ENCODE measurements around the gene GRIK3.

DNA sequence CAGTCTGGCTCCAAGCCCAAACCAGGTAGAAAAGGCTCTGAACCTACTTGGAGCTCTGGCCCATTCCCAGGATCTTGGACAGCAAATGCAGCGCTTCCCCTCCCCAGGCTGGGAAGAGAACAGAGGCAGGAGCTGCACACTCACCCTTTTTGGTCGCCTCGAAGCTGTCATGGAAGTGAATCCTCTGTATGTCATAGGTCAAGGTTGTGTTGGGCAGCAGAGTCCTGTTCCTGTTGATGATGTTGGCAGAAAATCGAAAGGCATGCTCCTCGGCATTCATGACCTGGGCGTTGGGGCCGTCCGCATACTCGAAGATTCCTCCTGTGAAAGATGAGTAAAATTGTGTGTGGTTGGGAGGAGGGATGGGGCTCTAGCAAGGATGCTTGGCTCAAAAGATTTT lies 143.5 kb downstream of the GRIK3 start:
- TF ChIP-seq, protein P1, sequence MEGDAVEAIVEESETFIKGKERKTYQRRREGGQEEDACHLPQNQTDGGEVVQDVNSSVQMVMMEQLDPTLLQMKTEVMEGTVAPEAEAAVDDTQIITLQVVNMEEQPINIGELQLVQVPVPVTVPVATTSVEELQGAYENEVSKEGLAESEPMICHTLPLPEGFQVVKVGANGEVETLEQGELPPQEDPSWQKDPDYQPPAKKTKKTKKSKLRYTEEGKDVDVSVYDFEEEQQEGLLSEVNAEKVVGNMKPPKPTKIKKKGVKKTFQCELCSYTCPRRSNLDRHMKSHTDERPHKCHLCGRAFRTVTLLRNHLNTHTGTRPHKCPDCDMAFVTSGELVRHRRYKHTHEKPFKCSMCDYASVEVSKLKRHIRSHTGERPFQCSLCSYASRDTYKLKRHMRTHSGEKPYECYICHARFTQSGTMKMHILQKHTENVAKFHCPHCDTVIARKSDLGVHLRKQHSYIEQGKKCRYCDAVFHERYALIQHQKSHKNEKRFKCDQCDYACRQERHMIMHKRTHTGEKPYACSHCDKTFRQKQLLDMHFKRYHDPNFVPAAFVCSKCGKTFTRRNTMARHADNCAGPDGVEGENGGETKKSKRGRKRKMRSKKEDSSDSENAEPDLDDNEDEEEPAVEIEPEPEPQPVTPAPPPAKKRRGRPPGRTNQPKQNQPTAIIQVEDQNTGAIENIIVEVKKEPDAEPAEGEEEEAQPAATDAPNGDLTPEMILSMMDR (IDR thresholded peaks at IDR 0.05; ENCODE audit: insufficient read depth, low read length): no peak
- no peak for TF ChIP-seq POLR2AphosphoS5 (IDR thresholded peaks at IDR 0.05; ENCODE audit: low read depth)
- TF ChIP-seq, protein P2, sequence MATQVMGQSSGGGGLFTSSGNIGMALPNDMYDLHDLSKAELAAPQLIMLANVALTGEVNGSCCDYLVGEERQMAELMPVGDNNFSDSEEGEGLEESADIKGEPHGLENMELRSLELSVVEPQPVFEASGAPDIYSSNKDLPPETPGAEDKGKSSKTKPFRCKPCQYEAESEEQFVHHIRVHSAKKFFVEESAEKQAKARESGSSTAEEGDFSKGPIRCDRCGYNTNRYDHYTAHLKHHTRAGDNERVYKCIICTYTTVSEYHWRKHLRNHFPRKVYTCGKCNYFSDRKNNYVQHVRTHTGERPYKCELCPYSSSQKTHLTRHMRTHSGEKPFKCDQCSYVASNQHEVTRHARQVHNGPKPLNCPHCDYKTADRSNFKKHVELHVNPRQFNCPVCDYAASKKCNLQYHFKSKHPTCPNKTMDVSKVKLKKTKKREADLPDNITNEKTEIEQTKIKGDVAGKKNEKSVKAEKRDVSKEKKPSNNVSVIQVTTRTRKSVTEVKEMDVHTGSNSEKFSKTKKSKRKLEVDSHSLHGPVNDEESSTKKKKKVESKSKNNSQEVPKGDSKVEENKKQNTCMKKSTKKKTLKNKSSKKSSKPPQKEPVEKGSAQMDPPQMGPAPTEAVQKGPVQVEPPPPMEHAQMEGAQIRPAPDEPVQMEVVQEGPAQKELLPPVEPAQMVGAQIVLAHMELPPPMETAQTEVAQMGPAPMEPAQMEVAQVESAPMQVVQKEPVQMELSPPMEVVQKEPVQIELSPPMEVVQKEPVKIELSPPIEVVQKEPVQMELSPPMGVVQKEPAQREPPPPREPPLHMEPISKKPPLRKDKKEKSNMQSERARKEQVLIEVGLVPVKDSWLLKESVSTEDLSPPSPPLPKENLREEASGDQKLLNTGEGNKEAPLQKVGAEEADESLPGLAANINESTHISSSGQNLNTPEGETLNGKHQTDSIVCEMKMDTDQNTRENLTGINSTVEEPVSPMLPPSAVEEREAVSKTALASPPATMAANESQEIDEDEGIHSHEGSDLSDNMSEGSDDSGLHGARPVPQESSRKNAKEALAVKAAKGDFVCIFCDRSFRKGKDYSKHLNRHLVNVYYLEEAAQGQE (IDR thresholded peaks at IDR 0.05; ENCODE audit: insufficient replicate concordance, low read depth): no peak
